LNCaP clone FGC (cell line): ENCODE data around the gene NOM1.
"Not testable (repeated sequence)": the region's sequence is repeated elsewhere in the genome, so short reads cannot be mapped to it uniquely, and the experiment has no call there.

Source experiments
- DNase-seq: peaks from one replicate; pipeline ENCODE4 v3.0.0-alpha.2; 2011; ENCODE audit warnings: low read depth
- H3K4me3 ChIP-seq: 2 replicates; pipeline ENCODE4 v1.5.1; 2011; ENCODE audit warnings: mild to moderate bottlenecking, low read depth, low read length, control low read depth
- TF ChIP-seq, protein P1 (sequence below): IDR thresholded peaks from 2 replicates; pipeline ENCODE4 v1.5.1; 2012; ENCODE audit warnings: mild to moderate bottlenecking; ENCODE audit not compliant: control insufficient read depth, insufficient read depth; ENCODE audit errors: extremely low read depth

The NOM1 gene

DNA sequence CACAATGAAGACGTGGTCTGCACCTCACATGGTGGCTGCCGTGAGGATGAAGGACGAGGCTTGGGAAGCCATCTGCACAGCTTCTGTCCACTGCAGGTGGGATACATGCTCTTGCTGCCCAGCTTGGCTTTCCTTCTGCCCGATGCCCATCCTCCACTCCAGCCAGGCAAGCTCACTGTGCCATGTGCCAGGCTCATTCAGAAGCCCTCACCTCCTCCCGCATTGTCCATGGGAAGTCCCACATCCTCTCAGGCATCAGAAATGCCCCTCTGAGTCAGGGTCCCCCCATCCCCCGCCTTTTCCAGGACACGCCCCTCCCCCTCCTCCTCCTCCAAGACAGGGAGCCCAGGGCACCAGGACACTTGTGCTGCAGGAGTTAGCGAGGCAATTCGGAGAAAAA, 4.6 kb upstream of the NOM1 start:
- TF ChIP-seq, protein P1, sequence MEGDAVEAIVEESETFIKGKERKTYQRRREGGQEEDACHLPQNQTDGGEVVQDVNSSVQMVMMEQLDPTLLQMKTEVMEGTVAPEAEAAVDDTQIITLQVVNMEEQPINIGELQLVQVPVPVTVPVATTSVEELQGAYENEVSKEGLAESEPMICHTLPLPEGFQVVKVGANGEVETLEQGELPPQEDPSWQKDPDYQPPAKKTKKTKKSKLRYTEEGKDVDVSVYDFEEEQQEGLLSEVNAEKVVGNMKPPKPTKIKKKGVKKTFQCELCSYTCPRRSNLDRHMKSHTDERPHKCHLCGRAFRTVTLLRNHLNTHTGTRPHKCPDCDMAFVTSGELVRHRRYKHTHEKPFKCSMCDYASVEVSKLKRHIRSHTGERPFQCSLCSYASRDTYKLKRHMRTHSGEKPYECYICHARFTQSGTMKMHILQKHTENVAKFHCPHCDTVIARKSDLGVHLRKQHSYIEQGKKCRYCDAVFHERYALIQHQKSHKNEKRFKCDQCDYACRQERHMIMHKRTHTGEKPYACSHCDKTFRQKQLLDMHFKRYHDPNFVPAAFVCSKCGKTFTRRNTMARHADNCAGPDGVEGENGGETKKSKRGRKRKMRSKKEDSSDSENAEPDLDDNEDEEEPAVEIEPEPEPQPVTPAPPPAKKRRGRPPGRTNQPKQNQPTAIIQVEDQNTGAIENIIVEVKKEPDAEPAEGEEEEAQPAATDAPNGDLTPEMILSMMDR: no peak
- no peak for DNase-seq
- H3K4me3 ChIP-seq: no peak overlapping the region

DNA sequence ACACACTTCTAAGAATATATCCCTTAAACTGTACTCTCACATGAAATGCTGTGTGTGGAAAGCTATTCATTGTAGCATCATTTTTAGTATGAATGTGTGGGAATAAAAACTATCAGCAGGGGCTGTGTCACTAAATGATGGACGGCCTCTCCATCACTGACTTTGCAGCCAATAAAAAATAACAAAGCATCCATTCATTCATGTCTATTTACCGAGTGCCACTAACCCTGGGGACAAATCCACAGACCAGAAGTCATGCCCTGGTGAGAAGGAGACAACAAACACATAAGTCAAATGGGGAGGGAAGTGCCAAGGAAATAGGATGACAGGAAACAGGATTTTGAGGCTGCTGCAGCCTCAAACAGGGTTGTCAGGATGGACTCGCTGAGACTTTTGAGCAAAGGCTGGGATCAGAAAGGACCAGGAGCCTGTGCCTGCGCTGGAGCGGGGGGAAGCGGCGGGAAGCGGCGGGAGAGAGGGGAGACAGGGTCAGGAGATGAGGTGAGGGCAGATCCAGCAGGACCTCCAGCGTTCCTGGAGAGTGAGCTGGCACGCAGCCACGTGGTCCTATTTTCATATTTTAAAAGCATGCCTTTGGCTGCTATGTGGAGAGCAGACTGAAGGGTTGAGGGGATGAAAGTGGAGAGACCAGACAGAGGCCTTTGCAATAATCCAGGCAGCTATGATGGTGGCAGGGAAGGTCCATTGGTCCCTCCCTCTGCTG, 2.2 kb upstream of the NOM1 start:
- H3K4me3 ChIP-seq: no peak overlapping the region
- no peak for DNase-seq
- TF ChIP-seq, protein P1: no peak

DNA sequence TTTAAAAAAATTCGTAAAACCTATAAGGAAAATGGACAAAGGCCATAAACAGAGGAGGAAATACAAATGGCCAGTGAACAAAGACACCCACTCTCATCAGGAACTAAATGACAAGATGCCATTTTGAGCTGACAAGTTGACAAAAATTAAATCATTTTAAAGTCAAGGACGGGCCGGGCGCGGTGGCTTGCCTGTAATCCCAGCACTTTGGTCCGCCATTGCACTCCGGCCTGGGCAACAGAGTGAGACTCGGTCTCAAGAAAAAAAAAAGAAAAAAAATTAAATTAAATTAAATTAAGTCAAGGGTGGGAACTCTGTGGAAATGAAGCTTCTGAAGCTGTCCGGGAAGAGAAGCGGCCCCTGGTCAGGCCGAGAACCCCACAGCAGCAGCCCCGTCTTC, 1.2 kb upstream of the NOM1 start:
- TF ChIP-seq, protein P1: no peak
- no peak for DNase-seq
- no peak overlapping the region for H3K4me3 ChIP-seq

DNA sequence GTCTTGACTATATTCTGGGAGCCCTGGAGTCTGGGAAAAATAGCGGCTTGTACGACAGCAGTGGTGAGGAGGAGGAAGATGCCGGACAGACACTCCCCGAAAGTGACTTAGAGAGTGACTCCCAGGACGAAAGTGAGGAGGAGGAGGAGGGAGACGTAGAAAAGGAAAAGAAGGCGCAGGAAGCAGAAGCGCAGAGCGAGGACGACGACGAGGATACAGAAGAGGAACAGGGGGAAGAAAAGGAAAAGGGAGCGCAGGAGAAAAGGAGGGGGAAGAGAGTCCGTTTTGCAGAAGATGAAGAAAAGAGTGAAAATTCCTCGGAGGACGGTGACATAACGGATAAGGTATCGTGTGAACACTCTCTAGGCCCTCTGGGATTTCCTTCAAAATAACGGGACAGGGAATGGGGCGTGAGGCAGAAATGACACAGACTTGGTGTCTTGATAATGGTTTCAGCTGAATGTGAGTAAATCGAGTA, 908 bp downstream of the NOM1 start:
- TF ChIP-seq, protein P1: no peak
- peak overlapping the region; percentile 92 for H3K4me3 ChIP-seq
- DNase-seq: no peak

DNA sequence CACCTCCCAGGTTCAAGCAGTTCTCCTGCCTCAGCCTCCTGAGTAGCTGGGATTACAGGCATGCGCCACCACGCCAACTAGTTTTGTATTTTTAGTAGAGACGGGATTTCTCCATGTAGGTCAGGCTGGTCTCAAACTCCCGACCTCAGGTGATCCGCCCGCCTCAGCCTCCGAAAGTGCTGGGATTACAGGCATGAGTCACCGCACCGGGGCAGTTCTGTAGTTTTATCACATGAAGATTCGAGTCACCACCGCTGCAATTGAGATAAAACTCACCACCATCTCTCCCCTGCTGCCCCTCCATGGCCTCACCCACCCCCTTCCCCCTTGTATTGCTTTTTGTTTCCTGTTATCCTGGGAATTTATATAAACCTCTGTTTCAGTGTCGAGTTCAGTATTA, 3.7 kb downstream of the NOM1 start:
- not testable (repeated sequence) for H3K4me3 ChIP-seq, DNase-seq

DNA sequence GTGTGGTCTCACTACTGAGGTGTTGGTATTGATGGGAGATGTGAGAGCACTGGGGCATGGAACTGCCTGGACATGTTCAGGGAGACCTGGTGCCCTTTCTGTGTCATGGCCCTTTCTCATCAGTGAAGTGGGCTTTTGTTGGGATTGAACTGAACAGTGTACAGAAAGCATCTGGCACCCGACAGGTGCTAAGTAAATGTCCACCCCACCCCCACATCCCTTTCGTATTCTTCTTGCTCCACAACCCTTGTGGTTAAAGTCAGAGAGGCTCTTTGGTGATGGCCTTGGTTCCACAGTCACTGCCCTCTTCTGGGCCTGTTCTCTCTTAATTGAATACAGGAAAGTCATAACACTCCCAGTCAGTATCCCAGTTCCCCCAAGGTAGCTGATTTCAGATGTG, 5.4 kb downstream of the NOM1 start:
- TF ChIP-seq, protein P1: no peak
- H3K4me3 ChIP-seq: no peak overlapping the region
- no peak for DNase-seq

DNA sequence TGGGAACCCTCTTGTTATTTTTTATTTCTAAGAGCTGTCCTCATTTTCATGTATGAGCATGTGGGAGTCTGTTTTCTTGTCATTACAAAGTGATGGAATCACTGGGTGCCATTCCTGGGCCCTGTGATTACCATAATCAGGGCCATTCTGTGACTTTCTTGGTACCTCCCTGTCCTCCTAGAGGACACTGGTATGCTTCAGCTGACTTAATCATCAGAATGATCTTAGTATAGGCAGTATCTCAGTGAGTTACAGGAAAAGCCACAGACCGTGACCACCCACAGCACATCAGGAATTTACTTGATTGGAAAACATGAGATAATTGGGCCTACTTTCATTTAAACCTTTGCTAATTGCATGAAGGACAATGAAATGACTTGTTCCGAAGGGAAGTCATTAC, 7.2 kb downstream of the NOM1 start:
- no peak for DNase-seq
- no peak overlapping the region for H3K4me3 ChIP-seq
- TF ChIP-seq, protein P1: no peak
